ENCODE data around the gene NR2E3.

The NR2E3 gene

DNA sequence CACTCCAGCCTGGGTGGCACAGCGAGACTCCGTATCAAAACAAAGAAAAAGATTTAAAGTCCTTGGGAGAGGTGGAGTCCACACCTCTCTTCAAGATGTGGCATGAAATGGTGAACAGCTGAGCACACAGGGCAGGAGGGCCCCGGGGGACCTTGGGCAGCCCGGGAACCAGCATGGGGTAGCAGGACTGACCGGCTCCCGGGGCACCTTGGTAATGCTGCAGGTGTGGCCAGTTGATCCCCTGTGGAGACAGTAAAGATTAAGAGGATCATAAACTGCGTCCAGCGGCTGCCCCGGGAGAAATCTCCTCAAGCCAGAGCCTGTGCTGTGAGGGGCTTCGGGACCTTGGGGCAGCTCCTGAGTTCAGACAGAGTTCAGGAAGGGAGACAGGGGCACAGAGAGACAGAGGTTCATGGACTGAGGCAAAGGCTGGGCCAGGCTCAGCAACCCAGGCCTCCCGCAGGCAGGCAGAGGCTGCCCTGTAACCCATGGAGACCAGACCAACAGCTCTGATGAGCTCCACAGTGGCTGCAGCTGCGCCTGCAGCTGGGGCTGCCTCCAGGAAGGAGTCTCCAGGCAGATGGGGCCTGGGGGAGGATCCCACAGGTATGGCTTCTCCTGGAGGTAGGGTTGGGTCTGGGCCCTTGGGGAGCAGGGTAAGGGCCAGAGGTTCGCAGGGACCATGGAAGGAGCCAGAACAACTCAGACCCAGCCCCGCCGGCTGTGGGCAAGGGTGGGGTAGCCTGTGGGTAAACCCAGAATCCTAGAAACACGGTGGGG is at the start of gene NR2E3:
Gene NR2E3, plus strand, starts transcription at position 299 of the 780 bp plus-strand sequence. Its CDS starts 190 bp downstream, at position 489.
- DNase-seq (ENCODE audit: low read depth, low spot score), result peak; percentile 26

DNA sequence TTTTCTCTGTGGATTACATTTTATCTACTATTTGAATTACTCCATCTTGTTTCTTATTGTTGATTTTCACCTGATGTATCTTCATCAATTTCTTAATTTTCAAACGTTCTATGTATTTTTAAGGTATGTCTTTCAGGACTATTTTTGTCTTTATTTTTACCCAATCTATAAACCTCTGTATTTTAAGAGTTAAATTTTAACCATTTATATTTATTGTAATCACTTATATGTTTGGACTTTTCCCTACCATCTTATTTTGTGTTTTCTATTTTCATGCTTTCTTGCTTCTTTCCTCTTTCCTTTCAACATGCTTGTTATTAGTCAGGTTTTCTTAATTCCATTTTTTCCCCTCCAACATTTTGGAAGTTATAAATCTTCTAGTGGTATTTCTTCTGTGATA is 49.5 kb upstream of the NR2E3 start:
- no peak for DNase-seq (ENCODE audit: low read depth, low spot score)

DNA sequence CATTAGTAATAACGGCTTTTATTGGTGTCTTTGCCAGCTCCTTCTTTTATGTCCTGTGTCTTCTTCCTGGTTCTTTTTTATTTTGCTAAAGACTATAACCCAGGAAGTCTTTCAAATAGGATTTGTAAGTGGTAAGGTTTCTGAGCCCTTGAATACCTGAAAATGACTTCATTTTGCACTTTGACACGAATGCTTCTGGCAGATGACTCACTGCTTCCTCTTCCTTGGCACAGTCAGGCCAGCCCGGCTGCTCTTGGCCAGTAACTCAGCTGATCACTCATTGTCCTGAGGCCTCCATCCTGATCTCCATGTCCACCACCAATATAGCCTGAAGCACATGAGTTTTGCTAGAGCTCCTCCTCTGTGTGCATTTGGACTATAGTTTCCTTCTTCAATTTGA is 48.7 kb upstream of the NR2E3 start:
- no peak for DNase-seq (ENCODE audit: low read depth, low spot score)

DNA sequence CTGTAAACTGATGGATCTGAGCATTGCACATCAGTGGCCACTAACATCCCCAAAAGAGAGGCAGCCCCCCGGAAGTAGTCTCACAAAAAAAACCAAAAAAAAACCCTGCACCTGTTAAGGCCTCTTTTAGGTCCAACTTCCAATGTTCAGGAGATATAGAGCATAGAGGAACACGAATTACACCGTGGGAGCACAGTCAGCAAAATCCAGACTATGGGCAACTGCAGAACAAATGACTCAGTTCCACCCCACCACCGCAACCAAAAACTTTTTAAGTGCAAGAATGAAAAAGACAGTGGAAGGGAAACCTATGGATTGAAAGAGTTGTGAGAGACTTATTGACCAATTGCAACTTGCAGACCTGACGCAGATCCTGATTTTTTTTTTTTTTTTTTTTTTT is 42.2 kb upstream of the NR2E3 start:
- no peak for DNase-seq (ENCODE audit: low read depth, low spot score)

DNA sequence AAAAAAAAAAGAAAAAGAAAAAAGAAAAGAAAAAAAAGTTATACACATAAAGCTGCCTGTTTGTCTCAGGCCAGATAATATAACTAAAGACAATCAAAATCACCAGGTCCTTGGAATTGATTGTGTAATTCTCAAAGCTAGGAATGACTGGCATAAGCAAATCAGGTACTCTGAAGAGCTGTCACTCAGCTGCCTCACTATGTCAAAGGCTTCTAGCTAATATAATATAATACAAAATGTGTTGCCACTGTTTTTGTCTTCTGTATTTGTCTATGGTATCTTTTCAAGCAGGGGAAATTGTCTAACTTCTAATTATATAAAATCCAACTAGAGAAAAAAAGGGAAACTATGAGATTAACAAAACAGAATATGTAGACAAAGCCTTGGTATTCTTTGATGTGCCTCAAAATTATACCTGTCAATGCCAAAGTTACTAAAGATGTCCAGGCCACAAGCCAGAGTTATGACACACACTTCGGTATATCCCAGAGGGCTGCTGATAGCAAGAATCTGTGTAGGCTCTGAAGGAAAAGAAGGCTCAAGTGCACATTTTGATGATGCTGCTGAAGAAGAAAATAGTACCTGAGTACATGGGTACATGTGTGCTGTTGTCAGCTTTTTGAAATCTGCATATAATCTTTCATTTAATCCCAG is 37.0 kb upstream of the NR2E3 start:
- no peak for DNase-seq (ENCODE audit: low read depth, low spot score)

DNA sequence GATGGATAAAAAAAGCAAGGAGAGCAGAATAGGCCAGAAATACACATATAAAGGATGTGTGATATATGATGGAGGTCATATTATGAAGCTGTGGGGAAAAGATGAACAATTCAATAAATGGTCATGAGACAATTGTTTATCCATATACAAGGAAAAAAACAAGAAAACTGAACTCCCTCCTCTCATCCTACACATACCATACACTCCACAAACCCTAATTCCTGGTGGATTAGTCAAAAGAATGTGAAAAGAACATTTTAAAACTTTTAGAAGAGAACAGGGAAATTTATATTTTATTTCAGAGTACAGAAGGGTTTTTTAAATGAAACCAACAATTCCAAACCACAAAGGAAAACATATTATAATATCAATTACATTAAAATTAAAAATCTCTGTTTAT is 34.5 kb upstream of the NR2E3 start:
- DNase-seq (ENCODE audit: low read depth, low spot score), result no peak

DNA sequence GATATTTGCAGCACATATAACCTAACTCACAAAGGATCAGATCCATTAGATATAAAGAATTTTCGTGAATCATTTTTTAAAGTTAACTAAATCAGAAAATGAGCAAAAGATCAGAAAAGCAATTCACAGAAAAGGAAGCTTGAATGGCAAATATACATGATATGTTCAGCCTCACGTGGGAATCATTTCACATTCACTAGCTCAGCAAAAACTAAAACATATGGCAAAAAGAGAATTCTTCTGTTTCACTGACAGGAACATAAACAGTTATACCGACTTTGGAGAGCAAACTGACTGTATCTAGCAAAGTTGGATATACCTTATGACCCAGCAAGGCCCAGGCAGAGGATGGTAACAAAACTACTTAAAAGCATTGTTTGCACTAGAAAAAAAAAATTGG is 34.0 kb upstream of the NR2E3 start:
- no peak for DNase-seq (ENCODE audit: low read depth, low spot score)

DNA sequence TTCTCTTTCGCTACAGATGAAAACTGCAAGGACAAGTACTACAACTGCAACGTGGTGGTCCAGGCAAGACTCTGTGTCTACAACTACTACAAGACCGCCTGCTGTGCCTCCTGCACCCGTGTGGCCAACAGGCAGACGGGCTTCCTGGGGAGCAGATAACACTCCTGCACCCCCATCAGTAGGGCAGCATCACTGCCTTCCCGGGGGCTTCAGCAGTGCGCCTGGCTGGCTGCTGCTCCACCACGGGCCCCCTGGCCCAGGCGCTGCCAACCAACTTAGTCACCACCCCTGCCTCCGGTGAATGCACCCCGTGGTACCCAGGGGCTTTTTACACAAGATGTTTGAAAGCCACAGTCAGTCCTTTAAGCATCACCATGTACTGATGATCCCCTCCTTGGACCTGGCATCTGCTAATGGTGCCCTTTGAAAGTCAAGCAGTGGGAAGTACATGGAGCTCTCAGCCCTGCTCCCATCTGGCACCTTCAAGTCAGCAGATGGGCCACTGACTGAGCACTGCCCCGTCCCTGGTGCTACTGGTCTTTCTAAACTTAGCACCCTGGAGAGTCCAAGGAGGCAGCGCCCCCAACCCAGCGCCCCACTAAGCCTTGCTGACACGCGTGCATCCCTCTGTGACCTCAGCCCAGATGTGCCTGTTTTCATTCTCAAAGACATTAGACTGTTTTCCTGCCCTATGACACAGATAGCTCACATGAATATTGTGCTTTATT is 33.0 kb upstream of the NR2E3 start:
- DNase-seq (ENCODE audit: low read depth, low spot score), result no peak

DNA sequence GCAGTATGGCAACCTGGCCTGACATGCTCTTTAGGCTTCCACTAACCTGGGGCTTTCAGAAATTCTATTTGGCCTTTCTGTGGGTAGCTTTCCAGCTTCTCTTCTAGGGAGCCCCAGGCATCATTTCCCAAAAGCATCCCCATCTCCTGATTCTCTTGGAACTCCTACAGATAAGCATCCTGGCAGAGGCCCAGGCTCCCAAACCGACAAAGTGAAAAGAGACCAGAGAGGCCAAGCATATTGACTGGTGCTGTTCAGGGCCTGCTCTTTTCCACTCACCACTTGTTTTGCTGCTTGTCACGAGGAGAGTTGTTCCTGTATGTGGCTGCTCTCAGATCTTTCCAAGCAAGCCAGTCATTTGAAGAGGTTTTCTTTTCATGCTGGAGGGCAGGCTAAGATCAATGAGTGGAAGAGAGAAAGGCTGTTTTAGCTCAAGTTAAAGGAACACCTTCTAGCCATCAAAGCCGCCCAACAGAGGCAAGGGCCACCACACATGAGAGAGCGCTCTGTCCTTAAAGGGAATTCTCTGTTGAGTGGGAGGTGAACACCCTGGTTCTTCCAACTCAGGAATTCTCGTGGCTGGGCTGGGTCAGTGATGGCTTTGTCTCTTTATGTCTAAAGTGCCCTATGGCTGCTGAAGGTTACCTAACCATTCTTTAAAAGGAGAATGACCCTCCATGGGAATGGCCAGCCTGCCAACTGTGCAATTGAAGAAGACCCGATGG is 31.1 kb upstream of the NR2E3 start:
- DNase-seq (ENCODE audit: low read depth, low spot score), result no peak

DNA sequence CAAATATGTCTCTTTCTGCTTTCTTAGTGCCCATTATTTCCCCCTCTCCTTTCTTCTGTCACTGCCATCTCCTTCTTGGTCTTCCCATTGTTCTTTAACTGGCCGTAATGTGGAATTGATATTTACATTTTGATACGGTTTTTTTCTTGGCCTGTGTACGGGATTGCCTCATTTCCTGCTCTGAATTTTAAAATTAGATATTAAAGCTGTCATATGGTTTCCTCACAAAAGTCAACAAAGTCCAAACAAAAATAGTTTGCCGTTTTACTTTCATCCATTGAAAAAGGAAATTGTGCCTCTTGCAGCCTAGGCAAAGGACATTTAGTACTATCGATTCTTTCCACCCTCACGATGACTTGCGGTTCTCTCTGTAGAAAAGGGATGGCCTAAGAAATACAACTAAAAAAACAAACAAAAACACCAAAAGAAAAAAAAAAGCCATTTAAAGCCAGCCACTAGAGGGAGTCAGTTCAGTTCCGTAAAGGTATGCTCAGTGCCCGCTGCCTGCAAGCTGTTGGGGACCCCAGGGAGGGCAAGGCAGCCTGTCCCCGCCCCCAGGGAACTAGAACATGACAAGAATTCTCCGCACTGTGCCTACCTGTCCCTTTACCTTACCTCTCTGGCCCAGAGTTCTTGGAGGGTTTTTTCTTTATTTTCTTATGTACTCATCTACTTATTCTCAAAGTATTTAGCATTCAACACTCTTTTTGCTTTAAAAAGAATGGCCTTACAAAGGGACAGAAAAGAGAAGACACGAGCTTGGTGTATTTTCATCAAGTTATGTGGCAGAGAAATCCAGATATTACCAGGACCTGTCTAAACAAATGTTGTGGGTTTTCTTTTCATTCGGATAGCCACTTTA is 30.0 kb upstream of the NR2E3 start:
- no peak for DNase-seq (ENCODE audit: low read depth, low spot score)

DNA sequence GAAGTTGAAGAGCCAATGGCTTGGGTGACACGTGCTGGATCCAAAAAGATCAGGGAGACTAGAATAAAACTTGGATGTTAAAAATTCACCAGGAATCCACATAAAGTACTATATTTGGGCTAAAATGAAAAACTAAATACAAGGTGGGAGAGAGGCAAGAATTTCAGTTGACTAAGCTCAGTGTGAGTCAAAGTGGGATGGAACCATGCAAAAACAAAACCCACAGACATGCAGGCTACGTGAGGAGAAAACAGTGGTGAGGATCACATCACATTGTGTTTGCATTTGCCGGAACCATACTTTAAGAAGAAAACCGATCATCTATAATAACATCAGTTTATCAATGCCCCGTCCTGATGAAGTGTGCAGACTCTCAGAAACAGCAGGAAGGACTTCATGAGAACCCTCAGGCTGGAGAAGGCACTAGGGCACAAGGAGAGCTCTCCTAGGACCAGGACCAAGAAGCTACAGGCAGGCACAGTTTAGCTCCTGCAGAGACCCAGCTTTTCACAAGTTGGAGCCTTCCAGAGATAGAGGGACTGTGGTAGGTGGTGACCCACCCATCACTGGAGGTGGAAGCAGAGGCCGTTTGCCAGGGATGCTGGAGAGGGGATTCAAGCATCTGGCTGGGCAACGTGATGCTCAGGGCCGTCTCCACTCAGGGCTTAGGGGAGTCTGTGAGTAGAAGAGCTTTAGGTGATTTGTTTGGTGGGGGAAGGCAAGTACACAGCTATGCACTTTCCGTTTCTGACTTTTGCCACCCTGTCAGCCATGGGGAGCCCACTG is 29.0 kb upstream of the NR2E3 start:
- no peak for DNase-seq (ENCODE audit: low read depth, low spot score)

DNA sequence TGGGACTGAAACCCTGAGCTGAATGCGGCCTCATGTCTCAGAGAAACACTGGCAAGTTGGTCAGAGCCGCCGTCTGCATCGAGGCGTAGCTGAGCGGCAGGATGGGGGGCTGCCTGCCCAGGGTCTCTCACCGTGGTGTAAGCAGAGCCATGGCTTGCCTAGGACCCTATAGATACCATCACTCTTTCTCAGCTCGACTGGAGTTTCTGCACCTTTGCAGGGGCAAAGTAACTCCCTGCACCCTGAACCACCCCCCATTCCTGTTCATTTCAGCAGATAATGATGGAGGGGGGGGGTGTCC is 28.4 kb upstream of the NR2E3 start:
- DNase-seq (ENCODE audit: low read depth, low spot score), result no peak

DNA sequence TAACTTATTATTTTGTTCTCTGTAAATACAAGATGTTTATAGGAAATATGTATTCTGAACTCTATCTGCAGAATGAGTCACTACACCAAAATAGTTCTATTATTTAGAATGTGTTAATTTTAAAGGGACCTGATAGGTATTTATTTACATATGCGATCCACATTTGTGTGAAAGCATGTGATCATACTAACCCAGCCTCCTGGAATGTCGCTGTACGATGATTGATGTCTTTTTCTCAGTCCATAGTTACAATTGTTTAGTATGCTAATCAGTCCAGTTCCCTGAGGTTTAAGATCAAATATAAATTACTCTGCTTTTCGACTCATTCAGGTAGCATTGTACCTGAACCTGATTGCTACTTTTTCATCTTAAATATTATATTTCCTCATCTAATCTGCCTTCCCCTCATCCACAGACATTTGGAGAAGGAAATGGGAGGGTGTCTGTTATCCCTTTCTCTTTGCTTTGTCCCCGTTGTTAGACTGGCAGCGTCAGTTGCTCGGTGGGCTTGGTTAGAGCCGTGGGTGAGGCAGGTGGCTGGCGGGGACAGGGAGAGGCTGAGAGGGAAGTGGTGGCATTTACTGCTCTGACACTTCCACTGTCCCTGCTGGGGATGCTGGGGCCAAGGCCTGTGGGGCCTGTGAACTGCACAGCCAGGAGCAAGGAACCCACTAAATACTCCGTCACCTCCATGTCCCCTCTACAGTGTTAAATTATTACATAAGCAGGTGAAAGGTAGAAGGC is 27.8 kb upstream of the NR2E3 start:
- DNase-seq (ENCODE audit: low read depth, low spot score), result no peak

DNA sequence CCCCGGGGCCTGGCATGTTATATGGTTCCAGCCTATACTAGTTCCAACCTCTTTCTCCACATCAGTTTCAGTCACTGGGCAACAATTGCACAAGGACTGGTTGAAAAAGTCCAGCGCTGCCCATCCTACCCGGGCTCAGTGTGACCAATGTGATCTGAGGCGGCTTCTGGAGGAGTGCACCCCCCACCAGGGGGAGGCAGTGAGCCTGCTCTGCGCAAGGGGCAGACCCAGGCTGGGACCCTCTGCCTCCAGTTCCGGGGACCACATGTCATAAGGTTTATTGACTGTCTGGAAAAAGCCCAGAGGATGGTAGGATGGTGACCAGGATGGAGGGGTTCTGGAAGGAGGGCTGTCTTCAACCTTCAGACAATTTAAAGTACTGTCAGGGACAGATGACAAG is 25.6 kb upstream of the NR2E3 start:
- DNase-seq (ENCODE audit: low read depth, low spot score), result no peak

DNA sequence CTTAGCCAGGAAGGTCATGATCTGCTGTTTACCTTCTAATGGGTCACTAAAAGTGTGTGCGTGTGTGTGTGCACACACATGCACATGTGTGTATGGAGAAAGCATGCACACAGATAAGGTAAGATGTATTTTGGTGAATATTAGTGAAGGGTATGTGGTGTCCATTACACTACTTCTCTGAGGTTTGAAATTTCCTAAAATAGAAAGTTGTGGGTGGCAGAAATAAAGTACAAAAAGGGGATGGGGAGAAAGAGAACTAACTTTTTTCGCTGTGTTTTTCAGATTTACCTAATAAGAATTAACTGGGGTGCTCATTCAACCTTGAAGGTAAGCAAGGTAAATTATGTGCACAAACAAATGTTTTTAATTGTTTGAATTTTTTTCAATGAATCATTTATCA is 24.4 kb upstream of the NR2E3 start:
- no peak for DNase-seq (ENCODE audit: low read depth, low spot score)

DNA sequence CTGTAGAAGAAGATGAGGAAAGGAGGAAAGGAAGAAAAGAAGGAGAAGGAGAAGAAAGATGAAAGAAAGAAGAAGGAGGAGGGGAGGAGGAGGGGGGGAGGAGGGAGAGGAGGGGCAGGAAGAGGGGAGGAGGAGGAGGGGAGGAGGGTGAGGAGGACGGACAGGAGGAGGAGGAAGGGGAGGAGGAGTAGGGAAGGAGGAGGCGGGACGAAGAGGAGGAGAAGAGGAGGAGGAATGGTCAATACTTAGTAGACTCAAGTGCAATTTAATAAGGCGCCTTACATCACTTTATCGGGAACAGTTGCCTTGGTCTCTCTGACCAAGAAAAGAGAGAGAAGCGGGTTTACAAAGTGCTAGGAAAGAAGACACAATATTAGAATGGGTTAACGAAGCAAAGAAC is 23.7 kb upstream of the NR2E3 start:
- no peak for DNase-seq (ENCODE audit: low read depth, low spot score)

DNA sequence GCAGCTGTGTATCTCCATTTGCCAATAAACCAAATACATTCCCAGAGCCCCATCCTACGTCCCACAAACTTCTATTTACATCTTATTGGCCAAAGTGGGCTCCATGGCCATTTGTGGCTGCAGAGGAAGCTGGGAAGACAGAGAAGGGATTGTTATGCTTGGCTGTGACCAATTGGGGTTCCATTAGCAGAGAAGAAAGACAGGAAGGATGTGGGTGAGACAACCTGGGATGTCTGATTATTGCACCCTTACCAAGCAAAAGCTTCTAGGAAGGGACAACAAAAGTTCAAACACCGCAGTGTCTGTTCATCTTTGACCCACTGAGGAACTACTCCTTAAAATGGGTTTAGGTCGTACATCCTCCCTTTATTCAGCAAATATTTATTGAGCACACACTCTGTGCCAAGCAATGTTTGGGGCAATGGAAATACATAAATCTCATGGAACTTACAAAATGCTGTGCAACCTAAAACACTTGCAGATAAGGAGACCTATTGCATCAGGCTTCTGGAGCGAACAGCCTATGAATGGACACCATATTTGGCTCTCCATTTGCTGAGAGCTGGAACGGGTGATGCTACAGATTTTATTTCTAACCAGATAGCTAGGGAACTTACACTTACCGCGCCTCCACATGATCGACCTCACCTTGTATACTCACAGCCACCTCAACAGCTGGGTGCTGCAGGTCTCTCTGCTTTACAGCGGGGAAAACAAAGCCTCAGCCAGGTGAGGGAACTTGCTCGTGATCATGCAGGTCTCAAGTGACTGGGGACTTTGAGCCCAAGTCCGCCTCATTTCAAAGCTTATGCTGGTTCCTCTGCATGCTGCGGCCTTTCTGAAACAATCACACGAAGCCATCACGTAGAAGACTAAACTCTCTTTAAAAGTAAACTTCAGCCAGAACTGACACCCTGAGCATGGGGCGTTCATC is 21.4 kb upstream of the NR2E3 start:
- no peak for DNase-seq (ENCODE audit: low read depth, low spot score)

DNA sequence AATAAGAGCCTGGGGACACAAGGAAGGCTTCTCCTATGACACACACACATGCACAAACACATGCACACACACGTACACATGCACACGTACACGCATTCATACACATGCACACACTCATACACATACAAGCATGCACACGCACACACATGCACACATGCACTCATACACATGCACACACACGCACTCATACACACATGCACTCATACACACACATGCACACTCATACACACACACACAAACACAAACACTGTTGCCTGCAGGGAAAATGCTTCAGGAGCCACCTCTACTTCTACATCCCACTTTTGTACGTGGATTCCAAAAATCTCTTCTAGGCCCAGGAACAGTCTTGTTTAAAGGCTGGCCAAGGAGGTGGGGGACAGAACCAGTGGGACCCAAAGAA is 20.7 kb upstream of the NR2E3 start:
- no peak for DNase-seq (ENCODE audit: low read depth, low spot score)

DNA sequence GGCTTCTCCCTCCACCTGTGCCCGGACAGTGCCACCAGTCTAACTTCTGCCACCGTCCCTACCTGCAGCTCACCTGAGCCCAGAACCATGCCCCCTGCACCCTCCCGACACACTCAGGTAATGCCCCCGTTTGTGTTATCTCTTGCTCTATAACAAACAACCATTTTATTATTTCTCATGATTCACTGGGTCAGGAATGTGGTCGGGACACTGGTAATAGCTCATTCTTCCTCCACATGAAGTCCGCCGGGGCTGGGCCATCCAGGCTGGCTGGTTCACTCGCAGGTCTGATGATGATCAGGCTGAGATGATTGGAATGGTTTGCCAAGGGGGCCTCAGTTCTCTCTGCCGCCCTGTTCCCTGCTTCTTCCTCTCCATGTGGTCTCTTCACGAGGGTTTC is 20.3 kb upstream of the NR2E3 start:
- DNase-seq (ENCODE audit: low read depth, low spot score), result no peak
